Caco-2 (cell line): Measurements from ENCODE around the gene OR10P1. TPM values are rescaled to one million over a fixed set of nuclear protein-coding genes. Genes with fewer than 3 reads are reported as not detected.

Experiments used
- BruUV-seq: library from RNA; stranded (reverse); fragments of 400-500 nt; replicated peaks from 2 replicates; lab custom pipeline; 2021; lab: Mats Ljungman, UMichigan
- CTCF ChIA-PET: fragments of 300-600 bp; sonication (Branson Sonifier 250); formaldehyde crosslinking; loops from one replicate; lab custom pipeline; 2022; ENCODE audit warnings: antibody characterized with exemption; lab: Charles Lee
- POLR2A ChIA-PET: fragments of 300-600 bp; sonication (Branson Sonifier 250); formaldehyde crosslinking; loops from one replicate; lab custom pipeline; 2022; ENCODE audit warnings: antibody characterized with exemption; lab: Charles Lee
- DNase-seq, 2 experiments: peaks; one replicate each; pipeline versions ENCODE4 v3.0.0 to v3.0.0-alpha.2; 2020 to 2022
- H3K27me3 ChIP-seq: replicated peaks from 2 replicates; pipeline ENCODE4 v1.6.0; 2011; ENCODE audit warnings: low read length; ENCODE audit not compliant: control insufficient read depth, insufficient read depth
- H3K36me3 ChIP-seq: 2 replicates; pipeline ENCODE4 v1.5.1; 2011; ENCODE audit warnings: low read length; ENCODE audit not compliant: control insufficient read depth, insufficient read depth
- H3K4me1 ChIP-seq: fragments of 250-450 bp; sonication (Bioruptor Pico); 2 replicates; pipeline ENCODE4 v1.5.1; 2020; ENCODE audit warnings: mild to moderate bottlenecking
- H3K4me3 ChIP-seq: 2 replicates; pipeline ENCODE4 v1.5.1; 2011; ENCODE audit warnings: low read depth, mild to moderate bottlenecking, control low read depth, low read length
- H3K9me3 ChIP-seq: fragments of 250-450 bp; sonication (Bioruptor Pico); 2 replicates; pipeline ENCODE4 v1.5.1; 2020; ENCODE audit warnings: mild to moderate bottlenecking, moderate library complexity
- H3K27ac Mint-ChIP-seq: one replicate; pipeline ENCODE4 v1.8.0; 2022; ENCODE audit warnings: mixed read lengths; ENCODE audit not compliant: unreplicated experiment
- H3K27me3 Mint-ChIP-seq: one replicate; pipeline ENCODE4 v1.8.0; 2022; ENCODE audit warnings: mixed read lengths; ENCODE audit not compliant: insufficient read depth, unreplicated experiment
- H3K36me3 Mint-ChIP-seq: one replicate; pipeline ENCODE4 v1.8.0; 2022; ENCODE audit warnings: mild to moderate bottlenecking, mixed read lengths; ENCODE audit not compliant: insufficient read depth, unreplicated experiment
- H3K4me1 Mint-ChIP-seq: one replicate; pipeline ENCODE4 v1.8.0; 2022; ENCODE audit warnings: low read depth, mixed read lengths; ENCODE audit not compliant: unreplicated experiment
- H3K4me3 Mint-ChIP-seq: one replicate; pipeline ENCODE4 v1.8.0; 2022; ENCODE audit warnings: mild to moderate bottlenecking, moderate library complexity, mixed read lengths; ENCODE audit not compliant: unreplicated experiment
- H3K9me3 Mint-ChIP-seq: one replicate; pipeline ENCODE4 v1.8.0; 2022; ENCODE audit warnings: mixed read lengths; ENCODE audit not compliant: unreplicated experiment
- CTCF ChIP-seq, 2 experiments: fragments of 200-600 bp in 1 of 2; IDR thresholded peaks; 1 replicate in 1 of 2; 2 replicates in 1 of 2; pipeline versions ENCODE4 v1.5.1 to v1.8.0; 2011 to 2022; ENCODE audit warnings: antibody characterized with exemption in 1 of 2, control low read depth in 1 of 2, inconsistent platforms in 1 of 2, low read depth in 1 of 2, low read length in 1 of 2, mild to moderate bottlenecking in 1 of 2, moderate library complexity in 1 of 2; ENCODE audit not compliant: insufficient read depth in 1 of 2, severe bottlenecking in 1 of 2, unreplicated experiment in 1 of 2
- intact Hi-C: fragments of 100-400 bp; cut with micrococcal nuclease; formaldehyde crosslinking; loops from one replicate; pipeline ENCODE4 v1.10.0; 2022; ENCODE audit not compliant: unreplicated experiment
- total RNA-seq: library from RNA; stranded (reverse); gene quantifications from 2 replicates; pipeline ENCODE4 v1.2.3, GENCODE V29; 2022

OR10P1 gene
- total RNA-seq, 1 experiment from 2014 or later: not detected

GRCh38 chr12:55641595-55641994 is 4.9 kb downstream of the OR10P1 start:
- no peaks in the 10 kb centered on the region for H3K4me1 Mint-ChIP-seq
- CTCF ChIA-PET: no interaction called here
- no peaks in the 10 kb centered on the region for H3K27me3 ChIP-seq

GRCh38 chr12:55642267-55642666 is 5.6 kb downstream of the OR10P1 start:
- intact Hi-C loops: no loop called here
- TF ChIP-seq CTCF (IDR thresholded peaks at IDR 0.05; ENCODE audit: insufficient read depth in 1 of 2, low read depth in 1 of 2, low read length in 1 of 2, severe bottlenecking in 1 of 2, unreplicated experiment in 1 of 2): no peak
- POLR2A ChIA-PET: no interaction called here

More at GRCh38 chr12:55641595-55641994, 4.9 kb downstream of the OR10P1 start:
- intact Hi-C loops: no loop called here
- Histone ChIP-seq H3K4me1 (no peaks in the 10 kb centered on the region), H3K9me3 (no peaks in the 10 kb centered on the region), H3K36me3 (no peaks in the 10 kb centered on the region), H3K4me3 (no peak overlapping the region)
- H3K27ac Mint-ChIP-seq: no peak overlapping the region
- POLR2A ChIA-PET: no interaction called here
- no peaks in the 10 kb centered on the region for H3K36me3 Mint-ChIP-seq
- H3K9me3 Mint-ChIP-seq: peaks cover 3% of the 10 kb centered on the region
- H3K27me3 Mint-ChIP-seq: peaks cover 6% of the 10 kb centered on the region
- H3K4me3 Mint-ChIP-seq: no peak overlapping the region
- TF ChIP-seq CTCF (IDR thresholded peaks at IDR 0.05; ENCODE audit: insufficient read depth in 1 of 2, low read depth in 1 of 2, low read length in 1 of 2, severe bottlenecking in 1 of 2, unreplicated experiment in 1 of 2): no peak
- BruUV-seq: no TSS peak
- no peak for DNase-seq

GRCh38 chr12:55642669-55643068 is 6.0 kb downstream of the OR10P1 start:
- Mint-ChIP-seq H3K9me3 (peaks cover 10% of the 10 kb centered on the region), H3K4me3 (no peak overlapping the region), H3K27ac (no peak overlapping the region), H3K27me3 (peaks cover 3% of the 10 kb centered on the region), H3K4me1 (no peaks in the 10 kb centered on the region), H3K36me3 (no peaks in the 10 kb centered on the region)
- Histone ChIP-seq H3K9me3 (no peaks in the 10 kb centered on the region), H3K4me1 (no peaks in the 10 kb centered on the region), H3K27me3 (no peaks in the 10 kb centered on the region), H3K4me3 (no peak overlapping the region), H3K36me3 (no peaks in the 10 kb centered on the region)
- CTCF ChIA-PET: no interaction called here
- intact Hi-C loops: no loop called here
- POLR2A ChIA-PET: no interaction called here
- no peak for DNase-seq
- no peak for TF ChIP-seq CTCF (IDR thresholded peaks at IDR 0.05; ENCODE audit: insufficient read depth in 1 of 2, low read depth in 1 of 2, low read length in 1 of 2, severe bottlenecking in 1 of 2, unreplicated experiment in 1 of 2)
- BruUV-seq: no TSS peak

More at GRCh38 chr12:55642267-55642666, 5.6 kb downstream of the OR10P1 start:
- Mint-ChIP-seq H3K4me1 (no peaks in the 10 kb centered on the region), H3K9me3 (peaks cover 10% of the 10 kb centered on the region), H3K36me3 (no peaks in the 10 kb centered on the region), H3K4me3 (no peak overlapping the region), H3K27me3 (peaks cover 5% of the 10 kb centered on the region), H3K27ac (no peak overlapping the region)
- no TSS peak for BruUV-seq
- DNase-seq: no peak
- CTCF ChIA-PET: no interaction called here
- Histone ChIP-seq H3K9me3 (no peaks in the 10 kb centered on the region), H3K4me1 (no peaks in the 10 kb centered on the region), H3K36me3 (no peaks in the 10 kb centered on the region), H3K27me3 (no peaks in the 10 kb centered on the region), H3K4me3 (no peak overlapping the region)
